ENCODE measurements around the gene BIVM.

- TF ChIP-seq, protein P1, sequence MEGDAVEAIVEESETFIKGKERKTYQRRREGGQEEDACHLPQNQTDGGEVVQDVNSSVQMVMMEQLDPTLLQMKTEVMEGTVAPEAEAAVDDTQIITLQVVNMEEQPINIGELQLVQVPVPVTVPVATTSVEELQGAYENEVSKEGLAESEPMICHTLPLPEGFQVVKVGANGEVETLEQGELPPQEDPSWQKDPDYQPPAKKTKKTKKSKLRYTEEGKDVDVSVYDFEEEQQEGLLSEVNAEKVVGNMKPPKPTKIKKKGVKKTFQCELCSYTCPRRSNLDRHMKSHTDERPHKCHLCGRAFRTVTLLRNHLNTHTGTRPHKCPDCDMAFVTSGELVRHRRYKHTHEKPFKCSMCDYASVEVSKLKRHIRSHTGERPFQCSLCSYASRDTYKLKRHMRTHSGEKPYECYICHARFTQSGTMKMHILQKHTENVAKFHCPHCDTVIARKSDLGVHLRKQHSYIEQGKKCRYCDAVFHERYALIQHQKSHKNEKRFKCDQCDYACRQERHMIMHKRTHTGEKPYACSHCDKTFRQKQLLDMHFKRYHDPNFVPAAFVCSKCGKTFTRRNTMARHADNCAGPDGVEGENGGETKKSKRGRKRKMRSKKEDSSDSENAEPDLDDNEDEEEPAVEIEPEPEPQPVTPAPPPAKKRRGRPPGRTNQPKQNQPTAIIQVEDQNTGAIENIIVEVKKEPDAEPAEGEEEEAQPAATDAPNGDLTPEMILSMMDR (IDR thresholded peaks at IDR 0.05), result no peak
- TF ChIP-seq EZH2 (IDR thresholded peaks at IDR 0.05) (no peak), EZH2phosphoT487 (IDR thresholded peaks at IDR 0.05) (no peak)
Measured at GRCh38 chr13:102881819-102882686, 83.1 kb downstream of the BIVM start.

Data from neural progenitor cell (in vitro differentiated cells).